NT2/D1 (cell line): ENCODE data around the gene N4BP2L1.

Source experiments
- DNase-seq: peaks from one replicate; pipeline ENCODE4 v3.0.0-alpha.2; 2011; ENCODE audit warnings: low read depth, low spot score
- H3K27me3 ChIP-seq: 2 replicates; pipeline ENCODE4 v1.6.0; 2011; ENCODE audit warnings: mild to moderate bottlenecking; ENCODE audit not compliant: insufficient read length, insufficient read depth
- H3K36me3 ChIP-seq: 2 replicates; pipeline ENCODE4 v1.6.1; 2011; ENCODE audit warnings: mild to moderate bottlenecking, low read length, mixed read lengths; ENCODE audit not compliant: insufficient read depth, insufficient read length
- H3K4me1 ChIP-seq: 2 replicates; pipeline ENCODE4 v1.5.1; 2011; ENCODE audit not compliant: insufficient read depth, insufficient read length
- H3K4me3 ChIP-seq: 2 replicates; pipeline ENCODE4 v1.5.1; 2011; ENCODE audit warnings: low read depth; ENCODE audit not compliant: insufficient read length
- H3K9ac ChIP-seq: 2 replicates; pipeline ENCODE4 v1.6.0; 2011; ENCODE audit warnings: low read depth; ENCODE audit not compliant: insufficient read length
- H3K9me3 ChIP-seq: 2 replicates; pipeline ENCODE4 v1.5.1; 2011; ENCODE audit warnings: mild to moderate bottlenecking, low read length; ENCODE audit not compliant: insufficient read depth
- SUZ12 ChIP-seq: IDR thresholded peaks from 2 replicates; pipeline ENCODE4 v1.6.1; 2011; ENCODE audit not compliant: insufficient read length, insufficient read depth; ENCODE audit errors: extremely low read depth
- YY1 ChIP-seq: IDR thresholded peaks from 2 replicates; pipeline ENCODE4 v1.6.1; 2011; ENCODE audit not compliant: insufficient read length, insufficient read depth
- ZNF274 ChIP-seq: IDR thresholded peaks from 2 replicates; pipeline ENCODE4 v1.6.1; 2011; ENCODE audit warnings: mild to moderate bottlenecking, low read depth, low read length

Gene N4BP2L1

DNA sequence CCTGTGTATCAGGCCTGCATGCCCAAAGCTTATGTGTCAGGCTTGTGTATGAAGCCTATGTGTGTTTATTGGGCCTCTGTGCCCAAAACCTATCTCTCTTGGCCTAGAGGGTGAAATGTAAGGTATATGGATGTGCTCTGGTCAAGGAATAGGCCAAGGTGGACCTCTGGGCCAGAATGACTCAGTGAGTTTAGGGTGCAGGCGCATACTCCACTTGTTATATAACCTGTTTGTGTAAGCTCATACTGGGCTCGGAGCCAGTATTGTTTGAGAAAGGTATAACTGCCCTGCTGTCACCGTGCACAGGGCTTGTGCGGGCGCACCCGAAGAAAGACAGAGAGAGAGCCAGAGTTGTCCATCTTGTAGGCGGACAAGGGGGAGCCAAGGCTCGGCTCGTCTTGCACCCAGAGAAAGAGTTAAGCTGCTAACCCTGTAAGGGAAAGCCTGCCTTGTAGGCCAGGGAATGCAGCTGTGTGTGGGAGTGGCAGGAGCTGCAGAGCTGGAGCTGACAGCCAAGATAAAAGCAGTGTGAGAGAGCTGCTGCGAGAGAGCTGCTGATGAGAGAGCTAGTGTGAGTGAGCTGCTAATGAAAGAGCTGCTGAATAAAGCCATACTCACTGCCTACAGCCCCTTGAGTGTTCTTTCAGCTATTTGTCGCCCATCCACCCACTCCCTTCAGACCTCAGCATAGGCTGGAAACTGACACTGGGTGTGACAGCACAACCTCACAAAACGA is 43.4 kb upstream of the N4BP2L1 start:
- Histone ChIP-seq H3K36me3 (no peaks in the 10 kb centered on the region), H3K9ac (no peak overlapping the region), H3K9me3 (no peaks in the 10 kb centered on the region), H3K27me3 (no peaks in the 10 kb centered on the region), H3K4me1 (no peaks in the 10 kb centered on the region), H3K4me3 (no peak overlapping the region)
- no peak for DNase-seq
- no peak for TF ChIP-seq SUZ12
- TF ChIP-seq ZNF274, result no peak
- TF ChIP-seq YY1, result no peak

DNA sequence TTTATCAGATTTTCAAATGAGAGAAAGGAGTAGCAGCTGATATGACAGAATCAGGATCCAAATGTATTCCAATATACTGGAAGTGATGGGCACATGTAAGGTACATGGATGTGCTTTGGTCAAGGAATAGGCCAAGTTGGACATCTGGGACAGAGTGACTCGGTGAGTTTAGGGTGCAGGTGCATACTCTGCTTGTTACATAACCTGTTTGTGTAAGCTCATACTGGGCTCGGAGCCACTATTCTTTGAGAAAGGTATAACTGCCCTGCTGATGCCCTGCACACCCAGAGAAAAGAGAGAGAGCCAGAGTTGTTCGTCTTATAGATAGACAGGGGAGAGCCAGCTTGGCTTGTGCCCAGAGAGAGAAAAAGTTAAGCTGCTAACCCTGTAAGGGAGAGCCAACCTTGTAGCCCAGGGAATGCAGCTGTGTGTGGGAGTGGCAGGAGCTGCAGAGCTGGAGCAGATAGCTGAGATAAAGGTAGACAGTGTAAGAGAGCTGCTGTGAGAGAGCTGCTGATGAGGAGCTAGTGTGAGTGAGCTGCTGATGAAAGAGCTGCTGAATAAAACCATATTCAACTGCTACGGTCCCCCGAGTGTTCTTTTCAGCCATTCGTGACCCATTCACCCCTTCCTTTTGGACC is 40.7 kb upstream of the N4BP2L1 start:
- Histone ChIP-seq H3K4me3 (no peak overlapping the region), H3K36me3 (no peaks in the 10 kb centered on the region), H3K9ac (no peak overlapping the region), H3K4me1 (no peaks in the 10 kb centered on the region), H3K27me3 (no peaks in the 10 kb centered on the region), H3K9me3 (no peaks in the 10 kb centered on the region)
- DNase-seq, result no peak
- TF ChIP-seq ZNF274 (no peak), YY1 (no peak), SUZ12 (no peak)

DNA sequence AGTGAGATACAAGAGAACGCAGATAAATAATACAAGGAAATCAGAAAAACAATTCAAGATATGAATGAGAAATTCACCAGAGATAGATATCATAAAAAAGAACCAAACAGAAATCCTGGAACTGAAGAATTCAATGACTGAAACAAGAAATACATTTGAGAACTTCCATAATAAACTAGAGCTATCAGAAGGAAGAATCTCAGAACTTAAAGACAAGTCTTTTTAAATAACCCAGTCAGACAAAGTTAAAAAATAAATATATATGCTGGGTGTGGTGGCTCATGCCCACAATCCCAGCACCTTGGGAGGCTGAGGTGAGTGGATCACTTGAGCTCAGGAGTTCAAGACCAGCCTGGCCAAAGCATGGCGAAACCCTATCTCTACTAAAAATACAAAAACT is 28.7 kb upstream of the N4BP2L1 start:
- no peaks in the 10 kb centered on the region for H3K36me3 ChIP-seq
- peaks cover 3% of the 10 kb centered on the region for H3K4me1 ChIP-seq
- H3K9ac ChIP-seq, result no peak overlapping the region
- DNase-seq, result no peak
- no peaks in the 10 kb centered on the region for H3K27me3 ChIP-seq
- TF ChIP-seq SUZ12 (no peak), YY1 (no peak), ZNF274 (no peak)
- 0 out of 2 replicates have a peak, but pooled peaks cover 15% of the 10 kb centered on the region for H3K9me3 ChIP-seq
- H3K4me3 ChIP-seq, result no peak overlapping the region

DNA sequence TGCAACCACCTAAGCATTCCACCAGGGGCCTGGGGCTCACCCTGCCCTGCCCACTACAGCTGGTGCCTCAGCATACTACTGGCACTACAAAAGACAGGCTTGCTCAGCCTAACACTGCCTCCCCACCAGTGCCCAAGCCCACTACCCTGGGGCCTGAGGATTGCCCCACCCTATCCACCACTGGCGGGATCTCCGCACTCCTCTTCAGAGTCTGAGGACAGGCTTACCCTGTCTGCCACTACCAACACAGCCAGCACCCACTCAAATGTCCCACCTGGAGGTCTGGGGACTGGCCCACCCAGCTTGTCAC is 27.6 kb upstream of the N4BP2L1 start:
- Histone ChIP-seq H3K27me3 (no peaks in the 10 kb centered on the region), H3K36me3 (no peaks in the 10 kb centered on the region), H3K9ac (no peak overlapping the region), H3K4me3 (no peak overlapping the region), H3K4me1 (peaks cover 3% of the 10 kb centered on the region), H3K9me3 (0 out of 2 replicates have a peak, but pooled peaks cover 15% of the 10 kb centered on the region)
- DNase-seq, result no peak
- TF ChIP-seq SUZ12 (no peak), ZNF274 (no peak), YY1 (no peak)

DNA sequence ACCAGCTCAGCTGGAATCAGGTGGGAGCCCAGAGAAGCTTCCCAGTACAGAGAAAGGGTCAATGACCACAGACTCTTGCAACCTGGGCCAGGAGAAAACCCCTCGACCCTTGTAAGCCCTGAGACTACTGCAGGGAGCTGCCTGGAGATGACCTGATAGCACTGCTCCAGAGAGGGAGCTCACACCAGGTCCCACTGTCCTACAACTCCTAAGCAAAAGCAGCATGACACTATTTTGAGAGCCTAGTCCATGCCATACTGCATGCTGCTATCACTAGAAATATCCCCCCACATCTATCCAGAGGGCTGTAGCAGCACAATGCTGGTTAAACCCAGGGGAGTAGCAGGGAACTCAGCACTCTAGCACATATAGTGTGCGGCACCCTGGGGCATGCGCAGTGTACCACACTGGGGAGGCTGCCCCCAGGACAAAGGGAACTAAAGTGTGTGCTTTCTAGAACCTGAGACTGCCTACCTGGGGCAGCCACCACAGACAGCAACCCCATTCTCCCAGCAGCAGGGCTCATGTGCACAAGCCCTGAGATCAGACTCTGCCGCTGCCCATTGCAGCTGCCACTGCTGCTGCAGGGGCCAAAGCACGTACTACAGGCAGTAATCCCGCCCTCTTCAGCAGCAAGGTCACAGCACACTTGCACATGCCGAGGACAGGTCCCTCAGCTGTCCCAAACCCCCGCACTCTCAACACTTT is 27.1 kb upstream of the N4BP2L1 start:
- no peak for DNase-seq
- TF ChIP-seq SUZ12 (no peak), ZNF274 (no peak), YY1 (no peak)
- no peaks in the 10 kb centered on the region for H3K27me3 ChIP-seq
- H3K4me1 ChIP-seq, result peaks cover 3% of the 10 kb centered on the region
- H3K36me3 ChIP-seq, result no peaks in the 10 kb centered on the region
- H3K4me3 ChIP-seq, result no peak overlapping the region
- H3K9me3 ChIP-seq, result 0 out of 2 replicates have a peak, but pooled peaks cover 15% of the 10 kb centered on the region
- H3K9ac ChIP-seq, result no peak overlapping the region

DNA sequence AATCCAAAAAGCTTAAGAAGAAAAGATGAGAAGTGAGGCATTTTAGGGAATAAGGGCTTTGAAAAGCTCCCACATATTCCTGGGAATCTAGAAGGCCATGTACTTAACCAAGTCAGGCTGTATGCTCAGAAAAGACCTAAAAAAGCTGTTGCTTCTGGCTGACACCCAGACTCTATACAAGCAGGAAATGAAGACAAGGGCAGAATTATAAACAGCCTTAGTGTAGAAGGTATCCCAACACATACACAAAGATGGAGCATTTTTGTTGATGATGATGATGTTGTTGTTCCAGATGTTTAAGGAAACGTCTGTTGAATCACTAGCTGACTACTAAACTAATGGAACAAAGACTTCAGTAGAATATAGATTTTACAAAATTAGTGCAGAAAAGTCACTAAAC is 26.1 kb upstream of the N4BP2L1 start:
- Histone ChIP-seq H3K9ac (no peak overlapping the region), H3K4me3 (no peak overlapping the region), H3K4me1 (peaks cover 3% of the 10 kb centered on the region), H3K36me3 (no peaks in the 10 kb centered on the region), H3K27me3 (no peaks in the 10 kb centered on the region), H3K9me3 (0 out of 2 replicates have a peak, but pooled peaks cover 15% of the 10 kb centered on the region)
- no peak for TF ChIP-seq SUZ12
- DNase-seq, result no peak

DNA sequence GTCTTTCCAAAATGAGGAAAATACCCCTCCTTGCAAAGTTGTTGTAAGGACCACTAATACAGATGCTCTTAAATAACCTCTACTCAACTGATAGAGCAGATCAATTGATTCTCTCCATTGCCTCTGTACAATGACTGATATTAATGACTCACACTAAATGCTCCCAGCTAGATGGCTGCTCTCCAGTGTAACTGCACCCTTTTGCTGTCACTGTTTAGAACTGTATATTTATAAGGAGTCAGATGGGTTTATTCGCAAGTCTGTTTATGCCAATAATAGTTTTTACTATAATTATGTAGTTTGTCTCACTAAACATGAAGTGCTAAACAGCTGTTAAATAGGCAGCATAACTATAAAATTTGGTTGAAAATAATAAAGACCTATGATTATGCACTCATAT is 21.0 kb upstream of the N4BP2L1 start:
- H3K9ac ChIP-seq, result no peak overlapping the region
- H3K36me3 ChIP-seq, result no peaks in the 10 kb centered on the region
- TF ChIP-seq YY1, result no peak
- TF ChIP-seq SUZ12, result no peak
- TF ChIP-seq ZNF274, result no peak
- H3K4me3 ChIP-seq, result no peak overlapping the region
- H3K9me3 ChIP-seq, result no peaks in the 10 kb centered on the region
- no peak for DNase-seq
- H3K4me1 ChIP-seq, result no peaks in the 10 kb centered on the region
- no peaks in the 10 kb centered on the region for H3K27me3 ChIP-seq
